Activated CD4-positive, alpha-beta T cell treated with anti-CD3 and anti-CD28 coated beads for 48 hours (primary cell): ENCODE measurements around the gene PAQR6.

Experiments used
- DNase-seq: peaks from one replicate; pipeline ENCODE4 v3.0.0-alpha.2; 2020

Gene PAQR6

DNA sequence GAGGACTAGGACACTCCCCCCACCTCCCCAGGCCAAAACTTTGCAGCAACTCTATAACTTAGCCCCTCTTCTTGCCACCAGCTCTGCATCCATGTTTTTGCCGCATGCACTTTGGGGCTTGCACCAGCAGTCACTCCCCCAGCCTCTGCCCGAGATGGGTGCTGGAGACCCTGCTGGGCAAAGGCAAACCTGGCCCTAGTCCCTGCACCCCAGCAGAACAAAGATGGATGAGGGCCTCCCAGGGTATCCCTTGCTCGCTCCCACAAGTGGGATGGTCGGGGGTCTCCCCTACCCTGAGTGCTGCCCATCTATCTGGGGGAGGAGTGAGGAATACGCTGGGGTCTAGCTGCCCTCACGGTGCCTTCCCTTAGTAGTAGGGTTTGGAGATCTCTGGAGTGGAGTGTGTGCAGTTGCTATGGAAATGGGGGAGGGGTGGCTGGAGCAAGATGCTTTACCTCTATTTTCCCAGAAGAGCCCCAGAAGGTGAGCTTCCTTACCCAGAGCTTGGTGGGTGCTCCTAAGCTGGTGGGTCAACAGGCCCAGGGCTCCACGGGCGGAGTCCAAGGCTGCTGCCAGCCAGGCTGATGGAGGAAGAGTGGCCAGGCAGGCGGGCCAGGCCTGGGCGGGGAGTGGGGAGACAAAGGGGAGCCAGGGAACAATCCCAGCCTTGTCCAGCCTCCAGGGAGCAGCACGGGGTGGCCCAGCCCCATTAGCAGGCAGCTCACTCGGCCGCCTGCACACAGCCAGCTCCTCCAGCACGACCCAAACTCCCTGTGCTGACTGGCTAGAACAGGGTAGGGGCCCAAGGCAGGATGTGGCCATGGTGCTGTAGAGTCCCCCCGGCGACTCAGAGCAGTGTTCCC is at the start of gene PAQR6:
TSS of gene PAQR6 (minus strand) at position 597 of the 863 bp plus-strand sequence. CDS start 1,325 bp downstream, outside the sequence.
- no peak for DNase-seq

GRCh38 chr1:156295391-156295947 is 47.6 kb upstream of the PAQR6 start, which contains the start of gene GLMP:
GLMP (minus strand) TSS chr1:156295679; CDS start chr1:156295645, 34 bp downstream.
- peak; percentile 67 for DNase-seq

DNA sequence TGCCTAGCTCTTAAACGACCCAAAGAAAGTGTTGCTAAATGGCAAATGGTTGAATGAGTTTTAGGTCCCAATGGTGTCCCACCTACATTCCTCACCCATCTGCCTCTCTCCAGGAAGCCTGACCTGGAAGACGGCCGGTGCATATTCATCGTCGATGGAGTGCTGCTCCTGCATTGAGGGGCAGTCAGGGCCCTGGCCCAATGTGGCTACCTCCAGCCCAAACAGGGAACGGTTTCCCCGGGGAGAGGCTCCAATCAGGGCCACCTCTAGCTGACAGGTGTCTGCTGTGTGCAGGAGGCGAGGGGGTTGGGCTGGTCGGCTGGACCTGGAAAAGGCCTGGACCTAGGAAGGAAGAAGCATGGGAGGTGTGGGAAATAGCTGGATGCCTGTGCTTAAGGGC is 46.0 kb upstream of the PAQR6 start:
- DNase-seq = no peak

DNA sequence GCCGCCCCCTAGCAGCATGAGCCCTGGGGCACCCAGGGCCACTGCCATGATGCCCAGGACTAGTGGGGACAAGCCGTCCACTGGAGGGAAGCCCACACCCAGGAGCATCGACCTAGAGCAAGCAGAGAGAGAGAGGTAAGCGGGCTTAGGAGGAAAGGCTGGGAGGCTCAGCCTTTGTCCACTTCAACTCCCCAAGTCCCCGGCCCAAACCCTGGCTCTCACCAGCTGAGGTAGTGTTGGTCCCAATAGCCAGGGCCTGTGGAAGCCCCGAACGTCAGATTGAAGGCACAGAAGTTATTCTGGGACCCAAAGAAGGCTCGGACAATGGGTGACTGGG is 45.2 kb upstream of the PAQR6 start:
- no peak for DNase-seq

GRCh38 chr1:156291226-156292061 is 43.6 kb upstream of the PAQR6 start:
- DNase-seq = peak; percentile 34

- no peak for DNase-seq
Measured at GRCh38 chr1:156289857-156290256, 42.0 kb upstream of the PAQR6 start.

- DNase-seq = no peak
Measured at GRCh38 chr1:156286061-156286460, 38.2 kb upstream of the PAQR6 start.

GRCh38 chr1:156285437-156285836 is 37.6 kb upstream of the PAQR6 start:
- DNase-seq = no peak

DNA sequence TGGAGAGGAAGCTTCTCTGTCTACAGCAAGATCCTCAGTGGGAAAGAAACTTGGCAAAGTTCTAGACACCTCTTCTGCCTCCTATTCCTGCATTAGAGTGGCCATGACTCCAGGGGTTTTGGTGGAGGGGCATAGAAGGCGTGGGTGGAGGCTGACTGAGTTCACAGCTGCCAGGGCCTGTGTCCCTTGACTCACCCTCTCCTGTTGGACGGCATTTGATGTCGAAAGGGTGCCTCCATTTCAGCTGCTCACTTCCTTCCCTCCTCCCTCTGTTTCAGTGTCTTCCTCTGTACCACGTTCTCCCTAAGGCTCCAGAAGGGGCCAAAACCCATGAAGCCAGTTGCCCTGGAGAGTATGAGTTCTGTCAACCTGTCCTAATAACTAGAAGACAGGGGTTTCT is 36.9 kb upstream of the PAQR6 start:
- DNase-seq = no peak

- DNase-seq = no peak
Measured at GRCh38 chr1:156284112-156284511, 36.3 kb upstream of the PAQR6 start, which contains the start of gene TMEM79. TMEM79 (plus strand) TSS chr1:156284325; CDS start chr1:156285227, 902 bp downstream.

- DNase-seq = no peak
Measured at GRCh38 chr1:156283521-156283920, 35.7 kb upstream of the PAQR6 start.

DNA sequence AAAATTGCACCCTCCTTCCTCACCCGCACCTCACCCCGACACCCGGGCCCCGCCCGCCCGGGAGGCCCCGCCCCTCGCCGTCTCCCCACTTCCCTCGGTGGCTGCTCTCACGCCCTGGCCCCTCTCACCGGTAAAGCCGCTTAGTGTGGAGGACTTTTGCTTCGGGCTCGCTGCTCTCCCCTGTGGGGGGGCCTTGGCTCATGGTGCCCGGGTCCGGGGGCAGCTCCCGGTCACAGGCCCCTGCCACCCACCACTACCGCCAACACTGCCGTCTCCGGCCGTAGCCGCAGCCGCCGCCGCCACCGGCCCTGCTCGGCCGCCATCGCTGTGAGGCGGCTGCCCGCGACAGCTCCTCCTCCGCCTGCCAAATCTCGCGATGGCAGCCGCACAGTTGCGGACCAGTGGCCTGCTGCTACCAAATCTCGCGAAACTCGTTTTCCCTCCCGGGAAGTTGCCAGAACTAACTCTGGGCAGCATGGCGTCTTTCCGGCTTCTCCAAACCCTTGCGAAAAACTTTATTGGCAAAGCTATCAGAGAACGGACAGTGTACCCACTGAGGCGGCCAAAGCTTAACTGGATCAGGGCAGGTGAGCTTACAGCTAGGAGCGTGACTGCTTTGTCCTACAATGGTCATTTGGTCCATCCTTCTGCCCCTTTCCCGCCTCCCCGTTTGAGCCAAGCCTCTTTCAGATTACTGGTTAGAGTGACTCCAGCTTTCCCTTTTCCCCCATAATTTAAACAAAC is 34.8 kb upstream of the PAQR6 start, which contains the start of gene SMG5:
TSS of gene SMG5 (minus strand) at position 347 of the 744 bp plus-strand sequence. CDS start at position 202, 145 bp downstream.
- DNase-seq = peak; percentile 97

DNA sequence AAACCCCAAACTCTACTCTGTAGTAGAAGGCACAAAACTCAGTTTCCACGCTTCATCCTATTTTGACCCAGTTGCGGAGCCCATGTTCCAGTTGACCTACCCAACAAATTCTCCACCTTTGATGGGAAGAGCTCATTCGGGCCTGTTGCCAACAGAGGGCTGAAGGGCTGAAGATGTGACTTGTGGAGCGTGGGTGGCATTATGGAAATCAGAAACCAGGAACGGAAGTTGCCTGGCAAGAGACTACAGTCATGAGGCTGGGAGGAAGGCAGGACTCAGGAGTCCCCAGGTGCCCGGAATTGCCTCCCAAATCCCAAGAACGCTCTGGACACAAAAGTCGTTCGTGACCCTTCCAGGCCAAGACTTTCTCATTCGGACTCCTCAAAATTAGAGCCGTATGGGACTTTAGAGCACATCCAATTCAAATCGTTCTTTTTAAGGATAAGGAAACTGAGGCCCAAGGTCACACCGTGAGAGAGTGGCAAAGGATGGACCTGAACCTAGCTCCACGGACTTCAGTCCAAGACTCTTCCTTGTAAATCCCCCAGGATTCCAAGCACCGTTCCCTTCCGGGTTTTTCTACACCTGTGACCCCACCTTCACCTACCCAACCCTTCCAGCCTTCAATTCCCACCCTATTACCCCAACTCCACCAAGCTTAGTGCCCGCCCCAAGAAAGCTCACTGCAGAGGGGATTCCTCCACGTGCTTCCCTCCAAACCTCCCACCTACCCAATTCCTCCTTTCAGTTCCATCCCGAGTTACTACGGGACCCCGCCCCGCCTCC is 34.0 kb upstream of the PAQR6 start:
- peak; percentile 47 for DNase-seq

DNA sequence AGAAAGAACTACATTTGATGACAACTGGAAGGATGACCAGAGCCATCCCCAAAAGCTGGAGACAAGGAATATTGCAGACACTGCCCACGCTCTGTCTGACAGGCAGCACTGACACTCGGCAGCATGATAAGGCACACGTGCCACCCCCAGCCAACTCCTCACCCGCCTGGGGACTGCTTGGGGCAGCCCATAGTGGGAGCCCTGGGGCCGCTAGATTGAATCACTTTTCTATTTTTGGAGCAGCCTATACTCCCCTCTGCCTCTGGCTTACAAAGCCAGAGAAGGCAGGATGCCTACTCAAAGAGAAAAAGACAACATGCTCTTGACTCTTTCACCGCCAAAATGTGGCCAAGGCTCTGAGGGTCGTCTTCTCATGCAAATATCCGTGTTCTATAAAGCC is 33.4 kb upstream of the PAQR6 start:
- peak; percentile 73 for DNase-seq

GRCh38 chr1:156279837-156280236 is 32.0 kb upstream of the PAQR6 start:
- DNase-seq = no peak

- no peak for DNase-seq
Measured at GRCh38 chr1:156276966-156277381, 29.1 kb upstream of the PAQR6 start.

- DNase-seq = no peak
Measured at GRCh38 chr1:156276532-156276931, 28.7 kb upstream of the PAQR6 start.

GRCh38 chr1:156270314-156270713 is 22.5 kb upstream of the PAQR6 start:
- no peak for DNase-seq

- DNase-seq = no peak
Measured at GRCh38 chr1:156268336-156268735, 20.5 kb upstream of the PAQR6 start.

GRCh38 chr1:156266051-156266450 is 18.2 kb upstream of the PAQR6 start:
- DNase-seq = no peak

DNA sequence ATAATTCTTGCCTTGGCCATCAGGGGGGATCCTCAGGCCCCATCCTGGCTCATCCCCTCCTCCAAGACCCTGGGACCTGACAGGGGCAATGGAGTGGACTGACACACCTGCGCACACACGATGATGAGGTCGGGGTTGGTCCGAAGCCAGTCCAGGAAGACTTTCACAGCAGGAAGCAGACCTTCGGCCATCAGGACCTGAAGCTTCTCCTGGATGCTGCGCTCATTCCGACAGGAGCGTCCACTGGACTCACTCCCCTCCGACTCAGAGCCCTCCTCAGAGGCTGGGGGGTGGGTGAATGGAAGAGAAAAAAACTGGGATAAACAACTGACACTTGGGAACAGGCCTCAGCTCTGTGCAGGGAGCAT is 15.4 kb upstream of the PAQR6 start:
- no peak for DNase-seq
